ENCODE measurements around the gene RRAD. TPM values are rescaled to one million over a fixed set of nuclear protein-coding genes. Genes with fewer than 3 reads are reported as not detected.

Gene RRAD
- total and polyA plus RNA-seq, 4 donors, result 0.14 to 0.61 (median 0.54) TPM

DNA sequence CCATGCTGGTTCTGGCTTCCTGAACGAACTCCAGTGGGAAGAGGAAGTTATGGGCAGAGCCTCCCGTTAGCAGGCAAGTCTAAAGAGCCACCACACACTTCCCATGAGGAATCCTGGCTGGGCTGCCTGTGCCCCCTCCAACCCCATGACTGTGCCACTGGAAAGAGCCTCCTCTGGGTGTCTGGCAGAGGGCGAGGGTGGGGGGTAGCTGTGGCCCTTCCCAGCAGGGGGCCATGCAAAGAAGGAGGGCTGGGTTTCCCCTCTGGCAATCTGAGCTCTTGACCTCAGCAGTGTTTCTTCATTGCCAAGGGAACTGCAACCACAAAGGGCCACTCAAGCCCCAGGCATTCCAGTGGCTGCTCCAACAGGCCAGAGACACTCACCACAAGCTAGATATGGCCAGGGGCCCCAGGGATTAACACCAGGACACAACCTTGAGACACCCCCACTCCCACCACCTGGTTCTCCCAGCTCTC lies 1.7 kb upstream of the RRAD start:
- no peak for TF ChIP-seq GABPA (IDR thresholded peaks at IDR 0.05 in 1 of 2, conservative IDR thresholded peaks at IDR 0.05 in 1 of 2)
- TF ChIP-seq TAF1 (conservative IDR thresholded peaks at IDR 0.05), result no peak
- TF ChIP-seq, protein P1, sequence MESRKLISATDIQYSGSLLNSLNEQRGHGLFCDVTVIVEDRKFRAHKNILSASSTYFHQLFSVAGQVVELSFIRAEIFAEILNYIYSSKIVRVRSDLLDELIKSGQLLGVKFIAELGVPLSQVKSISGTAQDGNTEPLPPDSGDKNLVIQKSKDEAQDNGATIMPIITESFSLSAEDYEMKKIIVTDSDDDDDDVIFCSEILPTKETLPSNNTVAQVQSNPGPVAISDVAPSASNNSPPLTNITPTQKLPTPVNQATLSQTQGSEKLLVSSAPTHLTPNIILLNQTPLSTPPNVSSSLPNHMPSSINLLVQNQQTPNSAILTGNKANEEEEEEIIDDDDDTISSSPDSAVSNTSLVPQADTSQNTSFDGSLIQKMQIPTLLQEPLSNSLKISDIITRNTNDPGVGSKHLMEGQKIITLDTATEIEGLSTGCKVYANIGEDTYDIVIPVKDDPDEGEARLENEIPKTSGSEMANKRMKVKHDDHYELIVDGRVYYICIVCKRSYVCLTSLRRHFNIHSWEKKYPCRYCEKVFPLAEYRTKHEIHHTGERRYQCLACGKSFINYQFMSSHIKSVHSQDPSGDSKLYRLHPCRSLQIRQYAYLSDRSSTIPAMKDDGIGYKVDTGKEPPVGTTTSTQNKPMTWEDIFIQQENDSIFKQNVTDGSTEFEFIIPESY (IDR thresholded peaks at IDR 0.05), result no peak
- no peak for TF ChIP-seq FOXA2 (IDR thresholded peaks at IDR 0.05)
- no peaks in the 10 kb centered on the region for H3K9me3 ChIP-seq (ENCODE audit: control insufficient read depth in 4 of 4, low read length in 3 of 4)
- H3K27ac ChIP-seq (ENCODE audit: low read depth in 1 of 2, low read length in 2 of 2), result no peak overlapping the region
- 69% methylated on average over 3 of the region's 3 CpGs for WGBS
- H3K36me3 ChIP-seq (ENCODE audit: control insufficient read depth in 4 of 4, insufficient read depth in 3 of 4, low read depth in 1 of 4, low read length in 3 of 4), result no peaks in the 10 kb centered on the region
- peaks cover 2 to 15% (median 8%) of the 10 kb centered on the region in 4 donors for H3K4me1 ChIP-seq (ENCODE audit: control insufficient read depth in 4 of 4, insufficient read depth in 4 of 4, low read length in 3 of 4)
- H3K9ac ChIP-seq (ENCODE audit: low read depth in 1 of 2, low read length in 2 of 2), result no peak overlapping the region
- no peaks in the 10 kb centered on the region for H3K27me3 ChIP-seq (ENCODE audit: control insufficient read depth in 4 of 4, insufficient read depth in 4 of 4, low read length in 3 of 4)
- DNase-seq (ENCODE audit: low spot score), result no peak
- H3K4me3 ChIP-seq (ENCODE audit: low read depth in 1 of 3, low read length in 3 of 3), result no peak overlapping the region

DNA sequence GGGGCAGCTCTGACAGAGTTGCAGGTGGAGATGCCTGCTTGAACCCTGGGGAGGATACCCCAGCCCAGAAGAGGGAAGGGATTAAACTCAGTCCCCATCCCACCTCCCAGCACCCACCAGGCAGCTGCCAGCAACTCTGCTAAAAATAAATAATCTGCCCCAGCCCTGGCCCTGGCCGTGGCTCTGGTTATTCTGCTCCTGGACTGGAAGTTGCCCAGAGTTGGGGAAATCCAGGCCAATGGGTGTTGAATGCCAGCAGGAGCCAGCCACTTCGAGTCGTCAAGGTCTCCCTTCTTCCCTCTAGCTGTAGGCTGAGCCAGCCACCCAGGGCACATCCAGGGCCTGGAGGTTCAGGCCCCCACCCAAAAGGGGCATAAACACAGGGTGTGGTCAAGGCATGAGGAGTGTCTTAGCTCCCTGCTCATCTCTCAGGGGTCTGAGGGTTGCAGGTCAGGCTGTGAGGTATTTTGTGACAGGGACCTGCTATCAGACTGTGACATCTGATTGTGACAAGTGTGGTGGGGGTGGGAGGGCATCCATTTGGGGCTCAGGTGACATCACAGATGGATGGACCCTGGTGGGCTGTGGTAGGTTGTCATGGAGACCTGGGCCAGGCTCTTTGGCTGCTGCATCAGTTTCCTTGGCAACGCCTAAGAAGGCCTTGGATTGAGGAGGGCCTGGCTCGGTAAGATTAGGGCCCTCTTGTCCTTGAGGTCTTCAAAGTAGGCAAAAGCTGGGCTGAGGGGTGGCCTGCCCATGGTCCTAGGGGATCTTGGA lies 1.0 kb upstream of the RRAD start:
- no peak overlapping the region for H3K4me3 ChIP-seq (ENCODE audit: low read depth in 1 of 3, low read length in 3 of 3)
- no peaks in the 10 kb centered on the region for H3K9me3 ChIP-seq (ENCODE audit: control insufficient read depth in 4 of 4, low read length in 3 of 4)
- no peak overlapping the region for H3K9ac ChIP-seq (ENCODE audit: low read depth in 1 of 2, low read length in 2 of 2)
- H3K4me1 ChIP-seq (ENCODE audit: control insufficient read depth in 4 of 4, insufficient read depth in 4 of 4, low read length in 3 of 4), result peaks cover 2 to 14% (median 8%) of the 10 kb centered on the region in 4 donors
- 52% methylated on average over 5 of the region's 5 CpGs for WGBS
- H3K27ac ChIP-seq (ENCODE audit: low read depth in 1 of 2, low read length in 2 of 2), result no peak overlapping the region
- H3K27me3 ChIP-seq (ENCODE audit: control insufficient read depth in 4 of 4, insufficient read depth in 4 of 4, low read length in 3 of 4), result no peaks in the 10 kb centered on the region
- TF ChIP-seq NR2F2 (IDR thresholded peaks at IDR 0.05) (no peak), SP1 (IDR thresholded peaks at IDR 0.05) (no peak), RAD21 (IDR thresholded peaks at IDR 0.05) (no peak), YY1 (IDR thresholded peaks at IDR 0.05) (no peak), FOXA1 (IDR thresholded peaks at IDR 0.05) (no peak), HNF4G (IDR thresholded peaks at IDR 0.05) (no peak)
- TF ChIP-seq, protein P2, sequence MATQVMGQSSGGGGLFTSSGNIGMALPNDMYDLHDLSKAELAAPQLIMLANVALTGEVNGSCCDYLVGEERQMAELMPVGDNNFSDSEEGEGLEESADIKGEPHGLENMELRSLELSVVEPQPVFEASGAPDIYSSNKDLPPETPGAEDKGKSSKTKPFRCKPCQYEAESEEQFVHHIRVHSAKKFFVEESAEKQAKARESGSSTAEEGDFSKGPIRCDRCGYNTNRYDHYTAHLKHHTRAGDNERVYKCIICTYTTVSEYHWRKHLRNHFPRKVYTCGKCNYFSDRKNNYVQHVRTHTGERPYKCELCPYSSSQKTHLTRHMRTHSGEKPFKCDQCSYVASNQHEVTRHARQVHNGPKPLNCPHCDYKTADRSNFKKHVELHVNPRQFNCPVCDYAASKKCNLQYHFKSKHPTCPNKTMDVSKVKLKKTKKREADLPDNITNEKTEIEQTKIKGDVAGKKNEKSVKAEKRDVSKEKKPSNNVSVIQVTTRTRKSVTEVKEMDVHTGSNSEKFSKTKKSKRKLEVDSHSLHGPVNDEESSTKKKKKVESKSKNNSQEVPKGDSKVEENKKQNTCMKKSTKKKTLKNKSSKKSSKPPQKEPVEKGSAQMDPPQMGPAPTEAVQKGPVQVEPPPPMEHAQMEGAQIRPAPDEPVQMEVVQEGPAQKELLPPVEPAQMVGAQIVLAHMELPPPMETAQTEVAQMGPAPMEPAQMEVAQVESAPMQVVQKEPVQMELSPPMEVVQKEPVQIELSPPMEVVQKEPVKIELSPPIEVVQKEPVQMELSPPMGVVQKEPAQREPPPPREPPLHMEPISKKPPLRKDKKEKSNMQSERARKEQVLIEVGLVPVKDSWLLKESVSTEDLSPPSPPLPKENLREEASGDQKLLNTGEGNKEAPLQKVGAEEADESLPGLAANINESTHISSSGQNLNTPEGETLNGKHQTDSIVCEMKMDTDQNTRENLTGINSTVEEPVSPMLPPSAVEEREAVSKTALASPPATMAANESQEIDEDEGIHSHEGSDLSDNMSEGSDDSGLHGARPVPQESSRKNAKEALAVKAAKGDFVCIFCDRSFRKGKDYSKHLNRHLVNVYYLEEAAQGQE (IDR thresholded peaks at IDR 0.05), result no peak
- TF ChIP-seq, protein P3, sequence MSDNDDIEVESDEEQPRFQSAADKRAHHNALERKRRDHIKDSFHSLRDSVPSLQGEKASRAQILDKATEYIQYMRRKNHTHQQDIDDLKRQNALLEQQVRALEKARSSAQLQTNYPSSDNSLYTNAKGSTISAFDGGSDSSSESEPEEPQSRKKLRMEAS (IDR thresholded peaks at IDR 0.05), result no peak
- TF ChIP-seq, protein P1 (IDR thresholded peaks at IDR 0.05), result no peak
- TF ChIP-seq, protein P4, sequence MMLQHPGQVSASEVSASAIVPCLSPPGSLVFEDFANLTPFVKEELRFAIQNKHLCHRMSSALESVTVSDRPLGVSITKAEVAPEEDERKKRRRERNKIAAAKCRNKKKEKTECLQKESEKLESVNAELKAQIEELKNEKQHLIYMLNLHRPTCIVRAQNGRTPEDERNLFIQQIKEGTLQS (IDR thresholded peaks at IDR 0.05), result no peak
- TF ChIP-seq, protein P5, sequence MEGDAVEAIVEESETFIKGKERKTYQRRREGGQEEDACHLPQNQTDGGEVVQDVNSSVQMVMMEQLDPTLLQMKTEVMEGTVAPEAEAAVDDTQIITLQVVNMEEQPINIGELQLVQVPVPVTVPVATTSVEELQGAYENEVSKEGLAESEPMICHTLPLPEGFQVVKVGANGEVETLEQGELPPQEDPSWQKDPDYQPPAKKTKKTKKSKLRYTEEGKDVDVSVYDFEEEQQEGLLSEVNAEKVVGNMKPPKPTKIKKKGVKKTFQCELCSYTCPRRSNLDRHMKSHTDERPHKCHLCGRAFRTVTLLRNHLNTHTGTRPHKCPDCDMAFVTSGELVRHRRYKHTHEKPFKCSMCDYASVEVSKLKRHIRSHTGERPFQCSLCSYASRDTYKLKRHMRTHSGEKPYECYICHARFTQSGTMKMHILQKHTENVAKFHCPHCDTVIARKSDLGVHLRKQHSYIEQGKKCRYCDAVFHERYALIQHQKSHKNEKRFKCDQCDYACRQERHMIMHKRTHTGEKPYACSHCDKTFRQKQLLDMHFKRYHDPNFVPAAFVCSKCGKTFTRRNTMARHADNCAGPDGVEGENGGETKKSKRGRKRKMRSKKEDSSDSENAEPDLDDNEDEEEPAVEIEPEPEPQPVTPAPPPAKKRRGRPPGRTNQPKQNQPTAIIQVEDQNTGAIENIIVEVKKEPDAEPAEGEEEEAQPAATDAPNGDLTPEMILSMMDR (IDR thresholded peaks at IDR 0.05; ENCODE audit: low read depth, low read length, missing input control), result no peak
- H3K36me3 ChIP-seq (ENCODE audit: control insufficient read depth in 4 of 4, insufficient read depth in 3 of 4, low read depth in 1 of 4, low read length in 3 of 4), result no peaks in the 10 kb centered on the region
- no peak for DNase-seq (ENCODE audit: low spot score)

Measured in liver (tissue), 9 donors.